Tibial artery (tissue), 4 donors: ENCODE measurements around the gene CCDC85B.
A peak's percentile ranks its signal among the peaks of the same experiment; 100 is the strongest.

ENCODE experiments used
- DNase-seq, 2 donors: peaks; one replicate each; pipeline ENCODE4 v3.0.0-alpha.2; 2019
- H3K27ac ChIP-seq, 2 donors: fragments of 200-600 bp; sonication (generic) in 1 of 2; 1 replicate in 1 of 2; 2 replicates in 1 of 2; pipeline ENCODE4 v1.5.1; 2018 to 2019; ENCODE audit warnings: mild to moderate bottlenecking in 1 of 2
- H3K27me3 ChIP-seq, 2 donors: fragments of 200-600 bp; sonication (generic) in 1 of 2; one replicate each; pipeline versions ENCODE4 v1.5.1 to v1.6.0; 2016 to 2019
- H3K36me3 ChIP-seq, 3 donors: fragments of 200-600 bp; sonication (generic) in 2 of 3; one replicate each; pipeline ENCODE4 v1.5.1; 2016 to 2019; ENCODE audit warnings: mild to moderate bottlenecking in 2 of 3
- H3K4me1 ChIP-seq, 4 donors: fragments of 200-600 bp; sonication (generic) in 2 of 4; 1 replicate in 3 of 4; 2 replicates in 1 of 4; pipeline ENCODE4 v1.5.1; 2016 to 2019
- H3K4me3 ChIP-seq, 2 donors: fragments of 200-600 bp; sonication (generic) in 1 of 2; 1 replicate in 1 of 2; 2 replicates in 1 of 2; pipeline ENCODE4 v1.5.1; 2018 to 2019; ENCODE audit warnings: mild to moderate bottlenecking in 2 of 2
- H3K9me3 ChIP-seq, 3 donors: fragments of 200-600 bp; sonication (generic) in 1 of 3; one replicate each; pipeline ENCODE4 v1.5.1; 2016 to 2019
- intact Hi-C: fragments of 100-400 bp; cut with DNase I; formaldehyde crosslinking; loops from one replicate; pipeline ENCODE4 v1.15.0; 2023; ENCODE audit warnings: low total_unique reads
- TF ChIP-seq, protein P1 (sequence below), 2 experiments: fragments of 200-600 bp in 1 of 2; fragments of 450-650 bp in 1 of 2; IDR thresholded peaks; one replicate each; pipeline ENCODE4 v1.5.1; 2017 to 2019; ENCODE audit warnings: antibody characterized with exemption in 2 of 2, mild to moderate bottlenecking in 1 of 2, moderate library complexity in 1 of 2

CCDC85B gene

DNA sequence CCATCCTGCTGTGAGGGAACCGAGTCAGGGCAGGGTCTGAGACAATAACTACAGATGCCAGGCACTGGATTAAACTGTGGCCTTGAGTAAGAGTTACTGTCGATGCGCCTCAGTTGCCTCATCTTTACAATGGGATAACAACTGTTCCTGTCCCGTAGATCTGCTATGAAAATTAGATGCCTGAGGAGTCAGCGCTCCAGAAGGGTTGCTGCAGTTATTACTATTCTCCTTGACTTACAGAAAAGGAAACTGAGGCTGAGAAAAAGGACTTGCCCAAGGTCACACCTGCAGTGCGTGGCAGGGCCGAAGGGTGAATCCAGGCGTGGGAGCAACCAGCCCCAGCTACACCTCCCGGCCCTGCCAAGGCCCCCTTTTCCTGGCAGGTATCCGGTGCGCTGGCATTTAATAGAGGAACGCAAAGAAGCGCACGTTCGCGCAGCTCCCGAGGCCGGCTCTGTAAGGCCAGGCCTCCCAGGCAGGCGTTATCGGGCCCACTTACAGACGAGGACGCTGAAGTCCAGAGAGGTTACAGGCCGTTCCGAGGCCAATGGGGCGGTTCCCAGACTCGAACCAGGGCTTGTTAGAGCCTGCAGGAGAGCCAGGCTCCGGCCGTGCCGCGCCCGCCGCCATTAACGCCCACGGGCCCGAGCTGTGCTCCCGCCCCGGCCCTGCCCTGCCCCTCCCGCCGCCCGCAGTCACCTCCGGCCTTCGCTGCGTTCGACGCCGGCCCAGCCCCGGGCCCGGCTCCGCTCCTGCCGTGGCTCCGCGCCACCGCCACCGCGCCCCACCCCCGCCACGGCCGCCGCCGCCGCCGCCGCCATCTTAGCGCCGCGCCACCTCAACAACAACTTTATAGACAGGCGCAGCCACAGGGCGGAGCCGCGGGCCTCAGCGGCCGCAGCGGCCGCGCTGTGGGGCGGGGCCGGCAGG is 28.0 kb downstream of the CCDC85B start, which contains the start of gene C11orf68:
C11orf68 (minus strand) TSS at position 852 of the 930 bp plus-strand sequence; CDS start at position 821, 31 bp downstream.
- intact Hi-C loops, result loop anchor here (2.0 kb wide), 1 partner anchor 60 kb away; the partner anchor contains the start of gene CFL1
- H3K4me1 ChIP-seq, result peaks cover 14 to 56% (median 53%) of the 10 kb centered on the region in 4 donors

DNA sequence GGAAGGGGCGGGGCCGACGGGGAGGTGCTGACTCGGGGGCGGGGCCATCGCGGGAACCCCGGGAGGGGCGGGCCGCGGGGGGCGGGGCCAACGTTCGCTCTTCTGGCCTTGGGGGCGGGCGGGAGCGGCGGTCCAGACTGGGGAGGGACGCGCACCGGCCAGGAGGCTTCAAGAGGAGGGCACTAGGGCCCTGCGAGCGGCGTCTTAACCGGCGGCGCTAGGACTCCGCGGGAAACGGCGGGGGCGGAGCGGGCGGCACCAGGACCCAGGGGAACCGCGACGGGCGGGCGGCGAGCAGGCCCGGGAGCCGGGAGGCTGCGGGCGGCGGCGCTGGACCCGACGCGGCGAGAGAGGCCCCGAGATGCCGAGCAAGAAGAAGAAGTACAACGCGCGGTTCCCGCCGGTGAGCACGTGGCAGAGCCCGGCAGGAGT is 28.7 kb downstream of the CCDC85B start, which contains the start of gene DRAP1:
DRAP1 (plus strand) TSS at position 286 of the 432 bp plus-strand sequence; CDS start at position 362, 76 bp downstream.
- peak within 1 kb of the TSS; percentile 94 to 96 for H3K27ac ChIP-seq
- intact Hi-C loops, result loop anchor here (2.0 kb wide), 1 partner anchor 60 kb away; the partner anchor contains the start of gene CFL1

More for the DNA sequence above, 28.0 kb downstream of the CCDC85B start, which contains the start of gene C11orf68:
- H3K9me3 ChIP-seq, result no peaks in the 10 kb centered on the region
- TF ChIP-seq, protein P1, sequence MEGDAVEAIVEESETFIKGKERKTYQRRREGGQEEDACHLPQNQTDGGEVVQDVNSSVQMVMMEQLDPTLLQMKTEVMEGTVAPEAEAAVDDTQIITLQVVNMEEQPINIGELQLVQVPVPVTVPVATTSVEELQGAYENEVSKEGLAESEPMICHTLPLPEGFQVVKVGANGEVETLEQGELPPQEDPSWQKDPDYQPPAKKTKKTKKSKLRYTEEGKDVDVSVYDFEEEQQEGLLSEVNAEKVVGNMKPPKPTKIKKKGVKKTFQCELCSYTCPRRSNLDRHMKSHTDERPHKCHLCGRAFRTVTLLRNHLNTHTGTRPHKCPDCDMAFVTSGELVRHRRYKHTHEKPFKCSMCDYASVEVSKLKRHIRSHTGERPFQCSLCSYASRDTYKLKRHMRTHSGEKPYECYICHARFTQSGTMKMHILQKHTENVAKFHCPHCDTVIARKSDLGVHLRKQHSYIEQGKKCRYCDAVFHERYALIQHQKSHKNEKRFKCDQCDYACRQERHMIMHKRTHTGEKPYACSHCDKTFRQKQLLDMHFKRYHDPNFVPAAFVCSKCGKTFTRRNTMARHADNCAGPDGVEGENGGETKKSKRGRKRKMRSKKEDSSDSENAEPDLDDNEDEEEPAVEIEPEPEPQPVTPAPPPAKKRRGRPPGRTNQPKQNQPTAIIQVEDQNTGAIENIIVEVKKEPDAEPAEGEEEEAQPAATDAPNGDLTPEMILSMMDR (IDR thresholded peaks at IDR 0.05), result no peak
- peak in 1 of 2 donors; percentile 43 for DNase-seq
- H3K27me3 ChIP-seq, result no peaks in the 10 kb centered on the region
- peaks cover 13 to 25% (median 20%) of the 10 kb centered on the region in 3 donors for H3K36me3 ChIP-seq
- H3K4me3 ChIP-seq, result peak within 1 kb of the TSS; percentile 89 to 92
- peak within 1 kb of the TSS; percentile 94 to 96 for H3K27ac ChIP-seq

DNA sequence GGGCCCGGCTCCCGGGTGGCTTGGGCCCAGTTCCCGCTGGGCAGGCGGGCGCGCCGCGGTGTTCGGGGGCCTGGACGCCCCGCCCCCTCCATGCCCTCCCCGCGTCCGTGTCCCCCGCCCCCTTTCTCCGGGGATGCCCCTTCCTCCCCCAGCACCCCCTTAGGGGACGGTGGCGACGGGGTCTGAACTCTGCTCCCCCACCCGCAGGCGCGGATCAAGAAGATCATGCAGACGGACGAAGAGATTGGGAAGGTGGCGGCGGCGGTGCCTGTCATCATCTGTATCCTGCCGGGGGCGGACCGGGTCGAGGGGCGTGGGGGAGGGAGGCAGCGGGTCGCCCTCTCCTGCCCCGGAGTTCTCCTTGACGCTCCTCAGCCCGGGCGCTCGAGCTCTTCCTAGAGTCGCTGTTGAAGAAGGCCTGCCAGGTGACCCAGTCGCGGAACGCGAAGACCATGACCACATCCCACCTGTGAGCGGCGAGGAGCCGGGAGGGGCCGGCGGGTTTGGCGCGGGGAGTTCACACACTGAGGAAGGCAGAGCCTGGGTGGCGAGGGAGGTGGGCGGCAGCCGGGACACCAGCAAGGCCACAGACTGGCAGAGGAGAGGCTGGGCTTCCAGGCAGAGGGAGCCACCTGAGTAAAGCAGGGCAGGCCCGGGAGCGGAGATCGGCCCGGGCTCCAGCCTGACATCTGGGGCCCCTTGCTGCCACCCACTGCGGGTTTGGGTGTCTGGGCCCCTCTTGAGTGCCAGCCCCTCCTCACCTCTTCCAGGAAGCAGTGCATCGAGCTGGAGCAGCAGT is 29.3 kb downstream of the CCDC85B start:
- Histone ChIP-seq H3K36me3 (peaks cover 13 to 32% (median 20%) of the 10 kb centered on the region in 3 donors), H3K4me3 (peak overlapping the region; percentile 89 to 92), H3K27ac (peak overlapping the region; percentile 87 to 90), H3K9me3 (no peaks in the 10 kb centered on the region), H3K4me1 (peaks cover 14 to 50% (median 49%) of the 10 kb centered on the region in 4 donors), H3K27me3 (no peaks in the 10 kb centered on the region)
- DNase-seq, result peak; percentile 47 to 82
- TF ChIP-seq, protein P1 (IDR thresholded peaks at IDR 0.05), result no peak
- intact Hi-C loops, result loop anchor here (2.0 to 5.0 kb wide), 2 partner anchors 43 to 61 kb away; partner anchors contain the start of genes CFL1 and SART1

More for the DNA sequence above, 28.7 kb downstream of the CCDC85B start, which contains the start of gene DRAP1:
- DNase-seq, result peak; percentile 98 to 99
- Histone ChIP-seq H3K4me3 (peak within 1 kb of the TSS; percentile 89 to 92), H3K9me3 (no peaks in the 10 kb centered on the region), H3K36me3 (peaks cover 13 to 30% (median 20%) of the 10 kb centered on the region in 3 donors), H3K27me3 (no peaks in the 10 kb centered on the region), H3K4me1 (peaks cover 14 to 55% (median 53%) of the 10 kb centered on the region in 4 donors)
- TF ChIP-seq, protein P1 (IDR thresholded peaks at IDR 0.05), result no peak

DNA sequence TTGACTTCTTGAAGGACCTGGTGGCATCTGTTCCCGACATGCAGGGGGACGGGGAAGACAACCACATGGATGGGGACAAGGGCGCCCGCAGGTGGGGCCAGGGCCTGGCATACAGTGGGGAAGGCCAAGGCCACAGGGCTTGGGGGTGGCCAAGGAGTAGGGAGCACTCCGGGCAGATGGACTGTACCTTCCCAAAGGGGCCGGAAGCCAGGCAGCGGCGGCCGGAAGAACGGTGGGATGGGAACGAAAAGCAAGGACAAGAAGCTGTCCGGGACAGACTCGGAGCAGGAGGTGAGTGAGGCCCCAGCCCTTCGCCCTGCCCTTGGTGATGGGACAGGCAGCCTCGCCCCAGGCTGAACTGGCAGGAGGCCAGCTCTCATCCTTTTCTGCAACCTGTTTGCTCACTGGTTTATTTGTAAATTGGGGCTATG is 29.9 kb downstream of the CCDC85B start:
- peak overlapping the region; percentile 89 to 92 for H3K4me3 ChIP-seq
- H3K27me3 ChIP-seq, result no peaks in the 10 kb centered on the region
- TF ChIP-seq, protein P1 (IDR thresholded peaks at IDR 0.05), result no peak
- H3K27ac ChIP-seq, result peak overlapping the region; percentile 87 to 90
- peak in 1 of 2 donors; percentile 72 for DNase-seq
- no peaks in the 10 kb centered on the region for H3K9me3 ChIP-seq
- intact Hi-C loops, result loop anchor here (5.0 kb wide), 1 partner anchor 42 kb away; the partner anchor contains the start of gene SART1
- H3K36me3 ChIP-seq, result peaks cover 13 to 32% (median 20%) of the 10 kb centered on the region in 3 donors
- peaks cover 8 to 44% (median 43%) of the 10 kb centered on the region in 4 donors for H3K4me1 ChIP-seq
